HUDEP-2 (cell line): ENCODE results near the gene ANKS1A.
"Not testable (repeated sequence)": the region's sequence is repeated elsewhere in the genome, so short reads cannot be mapped to it uniquely, and the experiment has no call there.

Source experiments
- DNase-seq, 76 experiments: peaks; one replicate each; lab custom pipeline; 2025; ENCODE audit not compliant: unreplicated experiment in 76 of 76; lab: John Stamatoyannopoulos, UW

ANKS1A gene

GRCh38 chr6:34884996-34885395 lies 4.1 kb upstream of the ANKS1A start:
- no peak for DNase-seq

- not testable (repeated sequence) for DNase-seq
These were observed 3.2 kb upstream of the ANKS1A start for GRCh38 chr6:34885837-34886236.

GRCh38 chr6:34887753-34888513 lies 1.1 kb upstream of the ANKS1A start, which contains the start of gene TAF11:
Gene TAF11, minus strand, starts transcription at chr6:34888042. Its CDS starts 85 bp downstream, at chr6:34887957.
- DNase-seq, result peak in 75 of 76 experiments; percentile 46 to 95 (median 87)

- peak in 2 of 76 experiments; percentile 48 to 59 for DNase-seq
These were observed 570 bp upstream of the ANKS1A start for GRCh38 chr6:34888514-34888856.

GRCh38 chr6:34890533-34890925 lies 1.5 kb downstream of the ANKS1A start:
- no peak for DNase-seq

GRCh38 chr6:34891296-34891695 lies 2.2 kb downstream of the ANKS1A start:
- DNase-seq, result no peak

GRCh38 chr6:34894693-34895092 lies 5.6 kb downstream of the ANKS1A start:
- no peak for DNase-seq

- no peak for DNase-seq
These were observed 8.1 kb downstream of the ANKS1A start for GRCh38 chr6:34897130-34897529.

- no peak for DNase-seq
These were observed 8.7 kb downstream of the ANKS1A start for GRCh38 chr6:34897716-34898115.

- DNase-seq, result not testable (repeated sequence)
These were observed 10.7 kb downstream of the ANKS1A start for GRCh38 chr6:34899748-34900147.

GRCh38 chr6:34900321-34901031 lies 11.4 kb downstream of the ANKS1A start:
- no peak for DNase-seq

- DNase-seq, result no peak
These were observed 12.9 kb downstream of the ANKS1A start for GRCh38 chr6:34901930-34902329.

GRCh38 chr6:34904990-34905613 lies 16.0 kb downstream of the ANKS1A start:
- DNase-seq, result no peak

- DNase-seq, result no peak
These were observed 17.8 kb downstream of the ANKS1A start for GRCh38 chr6:34906826-34907225.

GRCh38 chr6:34908194-34908593 lies 19.1 kb downstream of the ANKS1A start:
- DNase-seq, result no peak

- no peak for DNase-seq
These were observed 20.3 kb downstream of the ANKS1A start for GRCh38 chr6:34909320-34909883.

GRCh38 chr6:34911822-34912221 lies 22.8 kb downstream of the ANKS1A start:
- no peak for DNase-seq

- no peak for DNase-seq
These were observed 23.8 kb downstream of the ANKS1A start for GRCh38 chr6:34912715-34913464.

GRCh38 chr6:34914358-34914757 lies 25.3 kb downstream of the ANKS1A start:
- no peak for DNase-seq

- no peak for DNase-seq
These were observed 27.4 kb downstream of the ANKS1A start for GRCh38 chr6:34916348-34916967.
